DOHH2 (cell line): ENCODE measurements around the gene SYNRG.

ENCODE experiments used
- H3F3A ChIP-seq: fragments of 200-600 bp; sonication (generic), shearing (Covaris generic); 2 replicates; pipeline ENCODE4 v1.6.0; 2016; ENCODE audit warnings: antibody characterized with exemption, mild to moderate bottlenecking; ENCODE audit not compliant: control insufficient read depth, insufficient read depth
- H3K27ac ChIP-seq: fragments of 200-600 bp; sonication (generic); 2 replicates; pipeline ENCODE4 v1.5.1; 2014; ENCODE audit warnings: low read depth, mild to moderate bottlenecking, low read length, moderate library complexity
- H3K27me3 ChIP-seq: fragments of 200-600 bp; sonication (generic); 2 replicates; pipeline ENCODE4 v1.6.1; 2014; ENCODE audit warnings: mild to moderate bottlenecking, low read length, mixed read lengths; ENCODE audit not compliant: control insufficient read depth
- H3K36me3 ChIP-seq: fragments of 200-600 bp; sonication (generic); 2 replicates; pipeline ENCODE4 v1.6.1; 2014; ENCODE audit warnings: mild to moderate bottlenecking, low read length, moderate library complexity, mixed read lengths; ENCODE audit not compliant: control insufficient read depth
- H3K4me1 ChIP-seq: fragments of 200-600 bp; sonication (generic); 2 replicates; pipeline ENCODE4 v1.6.1; 2014; ENCODE audit warnings: mild to moderate bottlenecking, low read length, mixed read lengths; ENCODE audit not compliant: control insufficient read depth
- H3K4me2 ChIP-seq: fragments of 200-600 bp; sonication (generic); 2 replicates; pipeline ENCODE4 v1.6.0; 2014; ENCODE audit warnings: mild to moderate bottlenecking, low read length, moderate library complexity
- H3K4me3 ChIP-seq: fragments of 200-600 bp; sonication (generic); 2 replicates; pipeline ENCODE4 v1.5.1; 2014; ENCODE audit warnings: mild to moderate bottlenecking, low read length, mixed read lengths
- H3K79me2 ChIP-seq: fragments of 200-600 bp; sonication (generic); 2 replicates; pipeline ENCODE4 v1.6.1; 2014; ENCODE audit warnings: mild to moderate bottlenecking, low read length, mixed read lengths; ENCODE audit not compliant: control insufficient read depth
- H3K9me2 ChIP-seq: fragments of 200-600 bp; sonication (generic); replicated peaks from 2 replicates; pipeline ENCODE4 v1.6.1; 2014; ENCODE audit warnings: mild to moderate bottlenecking, low read length, mixed read lengths; ENCODE audit not compliant: control insufficient read depth
- H3K9me3 ChIP-seq: fragments of 200-600 bp; sonication (generic); 2 replicates; pipeline ENCODE4 v1.6.1; 2014; ENCODE audit warnings: antibody characterized with exemption, low read length, mixed read lengths; ENCODE audit not compliant: control insufficient read depth, insufficient read depth
- H4K20me1 ChIP-seq: fragments of 200-600 bp; sonication (generic); 2 replicates; pipeline ENCODE4 v1.6.0; 2014; ENCODE audit warnings: low read depth, mild to moderate bottlenecking, antibody characterized with exemption, low read length, moderate library complexity; ENCODE audit not compliant: control insufficient read depth, insufficient read depth
- CTCF ChIP-seq: fragments of 200-600 bp; sonication (generic); IDR thresholded peaks from one replicate; pipeline ENCODE4 v1.5.1; 2014; ENCODE audit warnings: antibody characterized with exemption, mild to moderate bottlenecking, low read depth, low read length; ENCODE audit not compliant: poor library complexity, severe bottlenecking
- EZH2phosphoT487 ChIP-seq: fragments of 200-600 bp; sonication (generic); IDR thresholded peaks from 2 replicates; pipeline ENCODE4 v1.6.1; 2017; ENCODE audit warnings: borderline replicate concordance, mild to moderate bottlenecking, antibody characterized with exemption, low read length, moderate library complexity, mixed read lengths

Gene SYNRG

GRCh38 chr17:37518826-37519225 lies 90.4 kb downstream of the SYNRG start:
- TF ChIP-seq EZH2phosphoT487 (no peak), CTCF (no peak)
- Histone ChIP-seq H3K4me1 (no peaks in the 10 kb centered on the region), H3K79me2 (no peaks in the 10 kb centered on the region), H3K27me3 (no peaks in the 10 kb centered on the region), H3K4me3 (no peak overlapping the region), H3K9me2 (no peaks in the 10 kb centered on the region), H3K9me3 (no peaks in the 10 kb centered on the region), H3K27ac (no peak overlapping the region), H3K4me2 (no peak overlapping the region), H3F3A (no peaks in the 10 kb centered on the region), H3K36me3 (peaks cover 64% of the 10 kb centered on the region), H4K20me1 (no peaks in the 10 kb centered on the region; the same call in 1 of the 2 replicates)

- Histone ChIP-seq H3K27me3 (no peaks in the 10 kb centered on the region), H3K36me3 (peaks cover 63% of the 10 kb centered on the region), H3K4me3 (no peak overlapping the region), H3K9me3 (no peaks in the 10 kb centered on the region), H3K4me2 (no peak overlapping the region), H3K4me1 (no peaks in the 10 kb centered on the region), H3K9me2 (no peaks in the 10 kb centered on the region), H3K27ac (no peak overlapping the region), H3K79me2 (no peaks in the 10 kb centered on the region), H4K20me1 (no peaks in the 10 kb centered on the region; the same call in 1 of the 2 replicates), H3F3A (no peaks in the 10 kb centered on the region)
- no peak for TF ChIP-seq CTCF
- no peak for TF ChIP-seq EZH2phosphoT487
These were observed 91.3 kb downstream of the SYNRG start for GRCh38 chr17:37517881-37518280.

GRCh38 chr17:37516127-37516571 lies 93.1 kb downstream of the SYNRG start:
- no peaks in the 10 kb centered on the region for H3K9me3 ChIP-seq
- H3K4me2 ChIP-seq, result no peak overlapping the region
- TF ChIP-seq CTCF, result no peak
- peaks cover 69% of the 10 kb centered on the region for H3K36me3 ChIP-seq
- no peaks in the 10 kb centered on the region for H3F3A ChIP-seq
- no peak overlapping the region for H3K4me3 ChIP-seq
- H3K4me1 ChIP-seq, result no peaks in the 10 kb centered on the region
- H3K27me3 ChIP-seq, result no peaks in the 10 kb centered on the region
- H4K20me1 ChIP-seq, result no peaks in the 10 kb centered on the region; the same call in 1 of the 2 replicates
- no peaks in the 10 kb centered on the region for H3K9me2 ChIP-seq
- no peak overlapping the region for H3K27ac ChIP-seq
- H3K79me2 ChIP-seq, result no peaks in the 10 kb centered on the region

- Histone ChIP-seq H4K20me1 (no peaks in the 10 kb centered on the region; the same call in 1 of the 2 replicates), H3F3A (no peaks in the 10 kb centered on the region), H3K36me3 (peaks cover 48% of the 10 kb centered on the region)
These were observed 95.5 kb downstream of the SYNRG start for GRCh38 chr17:37513711-37514110.

More at GRCh38 chr17:37513711-37514110, 95.5 kb downstream of the SYNRG start:
- H3K4me3 ChIP-seq, result no peak overlapping the region
- H3K27ac ChIP-seq, result no peak overlapping the region
- no peak for TF ChIP-seq CTCF
- no peak for TF ChIP-seq EZH2phosphoT487
- H3K4me2 ChIP-seq, result no peak overlapping the region
- H3K27me3 ChIP-seq, result no peaks in the 10 kb centered on the region
- no peaks in the 10 kb centered on the region for H3K4me1 ChIP-seq
- no peaks in the 10 kb centered on the region for H3K9me2 ChIP-seq
- peaks cover 3% of the 10 kb centered on the region; the same call in 1 of the 2 replicates for H3K79me2 ChIP-seq
- H3K9me3 ChIP-seq, result no peaks in the 10 kb centered on the region
